HG03025 (cell line): ENCODE results near the gene NDUFA11.

Source experiments
- ATAC-seq: cut with Tn5 transposase; IDR thresholded peaks from one replicate; pipeline ENCODE4 v1.9.1; 2021; ENCODE audit warnings: mild to moderate bottlenecking, moderate library complexity; ENCODE audit not compliant: unreplicated experiment, low FRiP score

The NDUFA11 gene

GRCh38 chr19:5903624-5904351 lies at the start of gene NDUFA11:
NDUFA11 (minus strand) TSS chr19:5903790; CDS start chr19:5903708, 82 bp downstream.
- peak; percentile 34 for ATAC-seq

- ATAC-seq = no peak
These were observed 49.5 kb upstream of the NDUFA11 start for GRCh38 chr19:5953030-5953589.

- ATAC-seq = no peak
These were observed 48.8 kb upstream of the NDUFA11 start for GRCh38 chr19:5952193-5953029.

GRCh38 chr19:5951338-5951861 lies 47.8 kb upstream of the NDUFA11 start:
- ATAC-seq = no peak

GRCh38 chr19:5950741-5951140 lies 47.2 kb upstream of the NDUFA11 start:
- no peak for ATAC-seq

- ATAC-seq = no peak
These were observed 46.3 kb upstream of the NDUFA11 start for GRCh38 chr19:5949792-5950305.

GRCh38 chr19:5948752-5949564 lies 45.4 kb upstream of the NDUFA11 start:
- ATAC-seq = no peak

- no peak for ATAC-seq
These were observed 43.8 kb upstream of the NDUFA11 start for GRCh38 chr19:5947435-5947834.

GRCh38 chr19:5943623-5944022 lies 40.0 kb upstream of the NDUFA11 start:
- no peak for ATAC-seq

- no peak for ATAC-seq
These were observed 39.5 kb upstream of the NDUFA11 start for GRCh38 chr19:5943045-5943444.

- ATAC-seq = no peak
These were observed 38.1 kb upstream of the NDUFA11 start for GRCh38 chr19:5941673-5942072.

- ATAC-seq = no peak
These were observed 36.9 kb upstream of the NDUFA11 start for GRCh38 chr19:5940260-5941208.

GRCh38 chr19:5937550-5937949 lies 34.0 kb upstream of the NDUFA11 start:
- ATAC-seq = no peak

GRCh38 chr19:5936292-5936592 lies 32.7 kb upstream of the NDUFA11 start:
- no peak for ATAC-seq

- no peak for ATAC-seq
These were observed 32.1 kb upstream of the NDUFA11 start for GRCh38 chr19:5935473-5936291.

GRCh38 chr19:5934774-5935472 lies 31.3 kb upstream of the NDUFA11 start:
- ATAC-seq = no peak

- ATAC-seq = no peak
These were observed 30.4 kb upstream of the NDUFA11 start for GRCh38 chr19:5934069-5934401.
